HEK293T (cell line): ENCODE results near the gene OTX2.
A peak's percentile ranks its signal among the peaks of the same experiment; 100 is the strongest.

Source experiments
- ARNT ChIP-seq: fragments of 450-650 bp; IDR thresholded peaks from 2 replicates; pipeline ENCODE4 v1.6.1; 2017; ENCODE audit warnings: mild to moderate bottlenecking
- BHLHE40 ChIP-seq: fragments of 450-650 bp; IDR thresholded peaks from 2 replicates; pipeline ENCODE4 v1.6.1; 2016; ENCODE audit warnings: mild to moderate bottlenecking, moderate library complexity, borderline replicate concordance
- ELF4 ChIP-seq: fragments of 450-650 bp; IDR thresholded peaks from 2 replicates; pipeline ENCODE4 v1.6.1; 2017; ENCODE audit warnings: antibody characterized with exemption
- FOXA1 ChIP-seq: fragments of 450-650 bp; IDR thresholded peaks from 2 replicates; pipeline ENCODE4 v1.6.1; 2016; ENCODE audit warnings: mild to moderate bottlenecking
- FOXK2 ChIP-seq: fragments of 450-650 bp; IDR thresholded peaks from 2 replicates; pipeline ENCODE4 v1.6.1; 2016; ENCODE audit warnings: mild to moderate bottlenecking
- FOXM1 ChIP-seq: fragments of 450-650 bp; IDR thresholded peaks from 2 replicates; pipeline ENCODE4 v1.6.1; 2017; ENCODE audit warnings: mild to moderate bottlenecking, borderline replicate concordance
- L3MBTL2 ChIP-seq: fragments of 450-650 bp; conservative IDR thresholded peaks from 2 replicates; pipeline ENCODE4 v1.6.1; 2016; ENCODE audit warnings: mild to moderate bottlenecking
- LEF1 ChIP-seq: fragments of 450-650 bp; IDR thresholded peaks from 2 replicates; pipeline ENCODE4 v1.6.1; 2017; ENCODE audit warnings: mild to moderate bottlenecking, borderline replicate concordance
- NFRKB ChIP-seq: fragments of 450-650 bp; IDR thresholded peaks from 2 replicates; pipeline ENCODE4 v1.6.1; 2016; ENCODE audit warnings: mild to moderate bottlenecking, moderate library complexity
- SP1 ChIP-seq: fragments of 450-650 bp; IDR thresholded peaks from 2 replicates; pipeline ENCODE4 v1.6.1; 2017
- SUZ12 ChIP-seq: fragments of 450-650 bp; IDR thresholded peaks from 2 replicates; pipeline ENCODE4 v1.6.1; 2016; ENCODE audit warnings: mild to moderate bottlenecking
- ZNF384 ChIP-seq: fragments of 450-650 bp; IDR thresholded peaks from 2 replicates; pipeline ENCODE4 v1.6.1; 2016
- TF ChIP-seq, protein P1 (sequence below): fragments of 450-650 bp; IDR thresholded peaks from 2 replicates; pipeline ENCODE4 v1.6.1; 2016

DNA sequence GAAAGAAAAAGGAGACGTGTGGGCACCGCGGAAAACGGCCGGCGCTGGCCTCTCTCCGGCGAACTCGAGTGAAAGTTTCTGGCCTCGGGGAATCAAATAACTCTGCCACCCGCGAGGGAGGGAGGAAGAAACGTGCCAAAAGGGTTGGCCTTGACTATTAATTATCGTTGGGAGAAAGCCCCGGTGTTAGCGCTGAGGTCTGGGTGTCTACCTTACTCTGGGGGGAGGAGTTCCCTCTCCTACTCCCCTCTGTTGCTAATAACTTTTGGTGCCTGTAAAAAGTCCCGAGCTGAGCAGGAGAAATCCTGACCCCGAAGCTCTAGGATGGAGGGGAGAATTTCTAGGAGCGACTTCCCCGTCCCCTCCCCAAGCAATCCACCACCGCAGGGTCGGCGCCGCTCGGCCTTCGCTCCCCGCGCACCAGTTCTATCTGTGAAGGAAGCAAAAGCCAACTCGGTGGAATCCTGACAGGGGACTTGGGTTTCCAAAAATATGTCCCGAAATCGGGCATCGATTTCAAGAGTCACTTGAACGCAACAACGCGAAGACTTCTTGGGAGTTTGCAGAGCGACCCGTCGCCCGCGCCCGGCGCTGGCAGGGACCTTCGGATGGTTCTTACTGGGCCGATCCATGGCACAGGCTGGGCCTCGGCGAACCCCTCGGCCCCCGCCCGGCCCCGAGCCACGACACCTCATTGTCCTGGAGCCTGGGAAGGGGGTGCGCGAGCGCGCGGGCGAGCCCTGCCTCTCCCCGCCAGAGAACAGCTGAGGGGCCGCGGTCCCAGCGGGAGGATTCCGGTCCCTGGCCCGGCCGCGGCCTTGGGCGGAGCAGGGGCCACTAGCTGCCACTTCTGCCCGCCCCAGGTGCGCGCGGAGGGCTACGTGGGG is 1.7 kb downstream of the OTX2 start:
- no peak for TF ChIP-seq FOXK2
- TF ChIP-seq NFRKB = no peak
- TF ChIP-seq FOXM1 = no peak
- no peak for TF ChIP-seq SP1
- no peak for TF ChIP-seq BHLHE40
- no peak for TF ChIP-seq ZNF384
- TF ChIP-seq ARNT = no peak
- no peak for TF ChIP-seq ELF4
- TF ChIP-seq L3MBTL2 = peak; percentile 56; the same call in 1 of the 2 replicates
- TF ChIP-seq SUZ12 = no peak
- TF ChIP-seq, protein P1, sequence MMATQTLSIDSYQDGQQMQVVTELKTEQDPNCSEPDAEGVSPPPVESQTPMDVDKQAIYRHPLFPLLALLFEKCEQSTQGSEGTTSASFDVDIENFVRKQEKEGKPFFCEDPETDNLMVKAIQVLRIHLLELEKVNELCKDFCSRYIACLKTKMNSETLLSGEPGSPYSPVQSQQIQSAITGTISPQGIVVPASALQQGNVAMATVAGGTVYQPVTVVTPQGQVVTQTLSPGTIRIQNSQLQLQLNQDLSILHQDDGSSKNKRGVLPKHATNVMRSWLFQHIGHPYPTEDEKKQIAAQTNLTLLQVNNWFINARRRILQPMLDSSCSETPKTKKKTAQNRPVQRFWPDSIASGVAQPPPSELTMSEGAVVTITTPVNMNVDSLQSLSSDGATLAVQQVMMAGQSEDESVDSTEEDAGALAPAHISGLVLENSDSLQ = no peak
- TF ChIP-seq FOXA1 = no peak
- TF ChIP-seq LEF1 = no peak
